CD1c-positive myeloid dendritic cell (primary cell): ENCODE data around the gene COMP.

Experiments
- DNase-seq: peaks from one replicate; pipeline ENCODE4 v3.0.0-alpha.2; 2016; ENCODE audit errors: extremely low spot score

COMP gene

GRCh38 chr19:18804139-18804601, 13.1 kb upstream of the COMP start:
- no peak for DNase-seq

- no peak for DNase-seq
Observed at GRCh38 chr19:18803550-18804138, 12.5 kb upstream of the COMP start.

GRCh38 chr19:18802354-18802753, 11.2 kb upstream of the COMP start:
- DNase-seq, result no peak

- DNase-seq, result no peak
Observed at GRCh38 chr19:18800636-18801035, 9.5 kb upstream of the COMP start.

GRCh38 chr19:18800079-18800478, 9.0 kb upstream of the COMP start:
- DNase-seq, result no peak

- no peak for DNase-seq
Observed at GRCh38 chr19:18799389-18799970, 8.4 kb upstream of the COMP start.

GRCh38 chr19:18798384-18799352, 7.6 kb upstream of the COMP start:
- DNase-seq, result no peak

GRCh38 chr19:18796239-18796638, 5.1 kb upstream of the COMP start:
- DNase-seq, result no peak

GRCh38 chr19:18795540-18795939, 4.4 kb upstream of the COMP start:
- DNase-seq, result peak; percentile 49

GRCh38 chr19:18794692-18795091, 3.6 kb upstream of the COMP start:
- no peak for DNase-seq

GRCh38 chr19:18794029-18794313, 2.9 kb upstream of the COMP start:
- DNase-seq, result no peak

GRCh38 chr19:18793144-18794028, 2.3 kb upstream of the COMP start:
- no peak for DNase-seq

- no peak for DNase-seq
Observed at GRCh38 chr19:18792661-18793060, 1.6 kb upstream of the COMP start.

- DNase-seq, result no peak
Observed at GRCh38 chr19:18791315-18791678, 192 bp upstream of the COMP start.

- peak; percentile 50 for DNase-seq
Observed at GRCh38 chr19:18789883-18790565, 1.1 kb downstream of the COMP start.

- DNase-seq, result no peak
Observed at GRCh38 chr19:18789422-18789869, 1.7 kb downstream of the COMP start.

GRCh38 chr19:18788529-18789421, 2.3 kb downstream of the COMP start:
- DNase-seq, result peak; percentile 23

- DNase-seq, result peak; percentile 70
Observed at GRCh38 chr19:18785179-18786124, 5.7 kb downstream of the COMP start.

- DNase-seq, result no peak
Observed at GRCh38 chr19:18784786-18785120, 6.4 kb downstream of the COMP start.
